CD1c-positive myeloid dendritic cell (primary cell): ENCODE measurements around the gene MAP3K20.
"Not testable (repeated sequence)": the region's sequence is repeated elsewhere in the genome, so short reads cannot be mapped to it uniquely, and the experiment has no call there.

ENCODE experiments used
- DNase-seq: peaks from one replicate; pipeline ENCODE4 v3.0.0-alpha.2; 2016; ENCODE audit errors: extremely low spot score

MAP3K20 gene

DNA sequence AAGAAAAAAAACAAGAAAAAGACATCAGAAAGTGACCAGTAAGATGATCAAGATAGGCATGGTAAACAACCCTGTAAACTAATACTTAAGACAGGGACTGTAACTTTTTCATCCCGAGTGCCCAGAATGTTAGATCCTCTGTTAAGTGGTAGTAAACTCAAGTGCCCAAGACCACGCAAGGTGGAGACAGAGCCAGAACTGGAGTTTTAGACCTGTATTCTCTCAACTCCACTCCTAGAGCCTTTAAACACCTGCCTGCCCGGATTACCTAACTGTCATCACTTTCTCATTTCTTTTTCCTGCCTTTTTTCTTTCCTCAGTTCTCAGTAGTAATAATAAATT is 203.9 kb downstream of the MAP3K20 start:
- DNase-seq: no peak

DNA sequence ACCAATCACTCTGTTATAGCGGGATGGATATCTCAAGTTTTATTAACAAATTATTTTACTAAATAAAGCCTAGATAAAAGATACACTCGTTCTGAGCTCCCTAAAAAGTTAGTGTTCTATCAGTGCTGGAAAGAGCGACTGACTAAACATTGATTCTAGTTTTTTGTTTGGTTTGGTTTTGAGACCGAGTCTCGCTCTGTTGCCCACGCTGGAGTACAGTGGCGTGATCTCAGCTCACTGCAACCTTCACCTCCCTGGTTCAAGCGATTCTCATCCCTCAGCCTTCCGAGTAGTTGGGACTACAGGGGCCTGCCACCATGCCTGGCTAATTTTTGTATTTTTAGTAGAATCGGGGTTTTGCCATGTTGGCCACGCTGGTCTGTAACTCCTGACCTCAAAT is 205.2 kb downstream of the MAP3K20 start:
- no peak for DNase-seq

DNA sequence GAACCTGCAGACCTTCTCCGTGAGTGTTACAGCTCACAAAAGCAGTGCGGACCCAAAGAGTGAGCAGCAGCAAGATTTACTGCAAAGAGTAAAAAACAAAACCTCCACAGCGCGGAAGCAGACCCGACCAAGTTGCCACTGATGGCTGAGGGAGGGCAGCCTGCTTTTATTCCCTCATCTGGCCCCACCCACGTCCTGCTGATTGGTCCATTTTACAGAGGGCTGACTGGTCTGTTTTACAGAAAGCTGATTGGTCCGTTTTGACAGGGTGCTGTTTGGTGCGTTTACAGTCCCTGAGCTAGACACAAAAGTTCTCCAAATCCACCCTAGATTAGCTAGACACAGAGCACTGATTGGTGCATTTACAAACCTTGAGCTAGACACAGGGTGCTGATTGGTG is 206.3 kb downstream of the MAP3K20 start:
- DNase-seq: not testable (repeated sequence)

DNA sequence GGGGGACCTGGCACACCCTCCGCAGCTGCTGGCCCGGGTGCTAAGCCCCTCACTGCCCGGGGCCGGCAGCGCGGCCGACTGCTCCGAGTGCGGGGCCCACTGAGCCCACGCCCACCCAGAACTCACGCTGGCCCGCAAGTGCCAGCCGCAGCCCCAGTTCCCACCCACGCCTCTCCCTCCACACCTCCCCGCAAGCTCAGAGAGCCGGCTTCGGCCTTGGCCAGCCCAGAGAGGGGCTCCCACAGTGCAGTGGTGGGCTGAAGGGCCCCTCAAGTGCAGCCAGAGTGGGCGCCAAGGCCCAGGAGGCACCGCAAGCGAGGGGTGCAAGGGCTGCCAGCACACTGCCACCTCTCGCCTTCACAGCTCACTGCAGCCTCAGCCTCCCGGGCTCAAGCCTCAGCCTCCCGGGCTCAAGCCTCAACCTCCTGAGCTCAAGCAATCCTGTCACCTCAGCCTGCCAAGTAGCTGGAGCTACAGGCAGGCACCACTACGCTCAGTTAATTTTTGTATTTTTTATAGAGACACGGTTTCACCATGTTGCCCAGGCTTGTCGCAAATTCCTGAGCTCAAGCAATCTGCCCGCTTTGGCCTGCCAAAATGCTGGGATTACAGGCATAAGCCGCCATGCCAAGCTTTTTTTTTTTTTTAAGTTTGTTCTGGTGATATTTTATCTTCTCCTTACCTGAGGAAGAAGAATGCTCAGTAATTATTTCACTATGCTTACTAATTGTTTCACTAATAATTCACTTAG is 207.3 kb downstream of the MAP3K20 start:
- DNase-seq: no peak

DNA sequence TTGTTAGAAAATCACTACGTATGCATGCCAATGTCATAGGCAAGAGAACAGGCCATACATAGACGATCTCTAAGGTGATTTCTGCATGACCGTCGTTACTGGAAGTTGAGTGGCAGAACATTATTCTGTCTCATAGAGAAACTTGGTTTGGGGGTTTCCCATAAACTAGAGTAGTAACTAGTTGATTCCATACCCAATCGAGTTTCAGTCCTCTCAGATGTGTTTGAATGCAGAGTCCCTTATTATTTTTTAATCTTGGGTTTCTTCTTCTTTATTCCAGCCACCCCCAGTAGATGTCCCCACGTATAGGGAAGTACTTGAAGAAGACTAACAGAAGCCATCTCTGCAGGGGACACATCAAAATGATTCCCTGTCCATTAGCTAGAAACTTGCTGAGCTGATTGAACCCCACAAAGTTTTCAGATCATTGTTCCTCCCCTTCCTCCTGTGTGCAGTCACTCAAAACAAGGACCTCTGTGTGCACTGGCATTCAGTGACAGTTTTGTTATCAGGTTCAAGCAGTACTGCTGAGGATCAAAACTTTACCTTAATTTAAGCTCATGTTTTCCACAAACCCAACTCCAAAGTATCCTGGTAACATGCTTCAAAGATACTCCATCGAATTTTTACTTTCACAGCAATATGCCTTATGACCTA is 210.6 kb downstream of the MAP3K20 start:
- DNase-seq: no peak

DNA sequence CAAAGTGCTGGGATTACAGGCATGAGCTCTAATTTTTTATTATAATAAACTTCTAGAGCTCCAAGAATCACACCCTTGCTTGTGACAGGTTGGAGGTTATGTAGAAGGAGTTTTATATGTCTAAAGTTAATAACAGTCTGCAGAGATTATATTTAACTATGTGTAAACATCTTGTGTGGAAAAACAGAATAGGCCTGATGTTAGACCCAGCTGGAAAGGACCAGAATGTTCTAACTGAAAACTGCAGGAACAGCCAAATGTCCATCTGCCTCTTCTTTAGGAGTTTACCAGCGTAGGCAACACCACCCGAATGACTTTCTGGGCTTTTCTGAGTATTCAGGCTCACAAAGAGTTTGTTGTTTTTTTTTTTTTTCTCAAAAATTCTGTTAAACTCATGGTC is 211.9 kb downstream of the MAP3K20 start:
- DNase-seq: no peak

DNA sequence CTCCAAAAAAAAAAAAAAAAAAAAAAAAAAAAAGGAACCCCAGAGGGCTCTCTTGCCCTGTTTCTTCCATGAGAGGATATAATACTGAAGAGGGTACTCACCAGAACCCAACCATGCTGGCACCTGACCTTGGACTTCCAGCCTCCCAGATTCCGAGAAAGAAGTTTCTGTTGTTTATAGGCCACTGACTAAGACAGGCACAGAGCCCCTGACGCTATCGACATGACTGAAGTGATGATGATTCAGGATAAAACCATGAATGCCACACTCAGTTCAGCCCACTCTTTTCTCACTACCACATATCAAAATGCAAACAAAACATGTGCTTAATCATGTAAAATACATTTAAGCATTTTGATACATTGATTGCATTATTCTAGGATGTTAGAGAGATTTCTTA is 212.9 kb downstream of the MAP3K20 start:
- DNase-seq: no peak

DNA sequence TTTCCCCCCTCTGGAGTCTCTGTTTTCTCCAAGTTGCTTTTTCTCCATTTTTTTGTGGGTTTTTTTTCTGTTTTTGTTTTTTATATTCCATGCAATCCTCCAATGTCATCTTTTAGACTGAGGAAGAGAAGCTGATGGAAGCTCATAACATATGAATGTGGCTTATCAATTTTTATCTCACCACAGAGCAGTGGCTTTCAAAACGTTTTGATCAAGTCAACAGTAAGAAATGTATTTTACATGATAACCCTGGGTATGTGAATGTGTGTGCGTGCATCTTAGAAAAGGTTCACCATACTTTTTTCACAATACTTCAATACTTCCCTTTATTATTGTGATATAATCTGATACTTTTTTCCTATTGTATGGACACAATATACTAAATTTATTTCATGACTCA is 214.4 kb downstream of the MAP3K20 start:
- no peak for DNase-seq

DNA sequence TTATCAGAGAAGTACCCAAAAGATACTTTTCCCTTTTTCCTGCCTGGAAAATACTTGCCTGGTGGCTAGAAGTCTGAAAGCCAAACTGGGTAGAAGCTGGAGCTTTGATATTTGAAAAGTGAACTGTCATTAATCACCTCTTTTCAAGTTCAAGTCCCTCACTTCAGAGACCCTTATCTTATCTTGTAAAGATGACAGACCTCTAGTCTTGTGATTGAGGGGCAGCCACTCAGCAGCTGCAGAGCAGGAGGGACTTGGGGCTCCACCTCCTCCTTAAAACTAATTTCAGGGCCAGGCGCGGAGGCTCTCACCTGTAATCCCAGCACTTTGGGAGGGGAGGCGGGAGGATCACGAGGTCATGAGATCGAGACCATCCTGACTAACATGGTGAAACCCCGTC is 214.9 kb downstream of the MAP3K20 start:
- DNase-seq: no peak

DNA sequence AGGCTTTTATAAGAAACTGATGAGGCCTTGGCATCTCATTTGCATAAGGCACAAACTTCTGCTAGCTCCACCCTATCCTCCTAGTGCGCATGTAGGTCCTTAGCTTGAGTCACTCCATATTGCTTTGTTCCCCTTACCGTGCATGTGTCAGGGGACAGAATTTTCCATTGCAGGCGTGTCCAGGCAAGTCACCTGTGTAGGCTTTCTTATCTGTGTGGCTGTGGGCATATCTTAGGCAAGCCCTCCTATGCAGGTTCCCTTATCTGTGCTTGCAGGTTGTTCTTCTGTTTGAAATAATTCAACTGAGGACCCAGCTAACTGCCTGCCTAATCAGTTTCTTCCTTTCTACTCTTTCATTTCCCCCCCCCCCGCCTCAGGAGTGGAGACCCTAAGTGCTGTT is 215.8 kb downstream of the MAP3K20 start:
- DNase-seq: no peak

DNA sequence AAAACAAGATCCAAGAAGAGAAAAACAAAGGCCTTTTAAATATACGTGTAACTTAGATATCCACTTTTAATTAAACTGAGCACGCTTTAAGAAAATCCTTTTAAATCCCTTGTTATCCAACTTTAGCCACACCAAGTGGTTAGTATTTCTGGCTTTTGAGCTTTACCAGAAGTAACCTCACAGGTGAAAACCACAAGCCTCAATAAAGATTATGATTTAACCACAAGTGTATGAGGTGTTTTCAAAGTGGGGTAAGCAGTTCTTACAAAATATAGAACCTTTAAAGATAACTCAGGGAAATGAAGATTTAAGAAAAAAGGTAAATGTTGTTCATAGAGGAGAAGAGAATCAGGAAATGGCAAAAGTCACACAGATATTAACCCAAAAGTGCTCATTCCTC is 220.6 kb downstream of the MAP3K20 start:
- DNase-seq: no peak

DNA sequence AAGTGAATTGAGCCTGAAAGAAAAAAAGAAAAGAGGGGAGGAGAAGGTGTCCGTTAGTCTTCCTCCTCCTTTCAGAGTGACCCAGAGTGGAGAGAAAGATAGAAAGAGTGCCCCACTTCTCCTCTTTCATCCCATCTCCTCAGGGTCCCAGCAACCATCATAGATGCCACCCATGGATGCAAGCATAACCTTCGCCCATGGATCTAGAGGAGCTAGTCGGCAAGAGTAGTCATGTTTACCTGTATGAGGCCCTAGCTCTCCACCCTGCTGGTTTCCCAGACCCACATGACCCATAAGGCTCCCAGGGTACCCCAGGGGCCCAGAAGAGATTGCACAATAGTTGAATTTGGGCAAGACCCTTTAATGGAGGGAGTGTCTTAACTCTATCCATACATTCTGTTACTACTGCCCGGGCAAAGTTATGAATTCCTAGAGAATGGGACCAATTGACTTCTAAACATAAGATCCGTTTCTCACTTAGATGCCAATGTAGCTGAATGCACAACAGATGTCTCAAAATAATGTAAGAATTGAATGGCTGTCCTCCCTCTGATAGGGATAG is 223.0 kb downstream of the MAP3K20 start:
- DNase-seq: no peak

DNA sequence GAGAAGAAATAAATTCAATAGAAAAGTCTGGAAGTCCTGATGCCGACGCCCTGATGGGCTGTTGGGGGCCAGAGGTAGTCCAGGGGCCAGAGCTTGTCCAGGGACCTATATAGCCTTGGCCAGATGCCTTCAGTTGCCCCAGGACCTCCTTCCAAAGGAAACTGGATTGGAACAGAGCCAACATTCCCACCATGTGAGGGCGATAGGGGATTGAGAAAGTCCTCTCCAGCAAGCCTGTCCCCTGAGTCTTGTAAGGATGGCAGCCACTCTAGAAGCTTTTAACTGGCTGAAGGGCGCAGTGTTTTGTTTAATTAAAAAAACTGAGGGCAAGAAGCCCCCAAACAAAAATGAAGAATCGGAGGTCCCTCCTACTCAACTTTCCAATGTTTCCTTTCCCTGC is 224.1 kb downstream of the MAP3K20 start:
- DNase-seq: no peak

DNA sequence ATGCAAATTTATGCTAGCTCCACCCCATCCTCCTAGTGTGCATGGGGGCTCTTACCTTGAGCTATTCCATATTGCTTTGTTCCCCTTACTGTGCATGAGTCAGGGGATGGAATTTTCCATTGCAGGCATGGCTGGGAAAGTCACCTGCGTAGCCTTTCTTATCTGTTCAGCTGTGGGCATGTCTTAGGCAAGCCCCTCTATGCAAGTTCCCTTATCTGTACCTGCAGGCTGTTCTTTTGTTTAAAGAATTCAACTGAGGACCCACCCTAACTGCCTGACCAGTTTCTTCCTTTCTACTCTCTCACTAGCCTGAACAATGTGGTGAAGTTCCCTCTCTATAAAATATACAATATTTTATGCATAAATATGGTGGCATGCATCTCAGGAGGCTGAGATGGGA is 224.8 kb downstream of the MAP3K20 start:
- DNase-seq: no peak

DNA sequence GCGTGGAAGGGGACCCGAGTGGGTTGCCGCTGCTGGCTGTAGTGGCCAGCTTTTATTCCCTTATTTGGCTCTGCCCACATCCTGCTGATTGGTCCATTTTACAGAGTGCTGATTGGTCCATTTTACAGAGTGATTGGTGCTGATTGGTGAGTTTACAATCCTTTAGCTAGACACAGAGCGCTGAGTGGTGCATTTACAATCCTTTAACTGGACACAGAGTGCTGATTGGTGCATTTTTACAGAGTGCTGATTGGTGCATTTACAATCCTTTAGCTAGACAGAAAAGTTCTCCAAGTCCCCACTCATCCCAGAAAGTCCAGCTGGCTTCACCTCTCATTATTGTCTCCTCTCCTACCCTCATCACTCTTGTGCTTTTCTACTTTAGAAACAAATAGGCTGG is 225.9 kb downstream of the MAP3K20 start:
- not testable (repeated sequence) for DNase-seq

DNA sequence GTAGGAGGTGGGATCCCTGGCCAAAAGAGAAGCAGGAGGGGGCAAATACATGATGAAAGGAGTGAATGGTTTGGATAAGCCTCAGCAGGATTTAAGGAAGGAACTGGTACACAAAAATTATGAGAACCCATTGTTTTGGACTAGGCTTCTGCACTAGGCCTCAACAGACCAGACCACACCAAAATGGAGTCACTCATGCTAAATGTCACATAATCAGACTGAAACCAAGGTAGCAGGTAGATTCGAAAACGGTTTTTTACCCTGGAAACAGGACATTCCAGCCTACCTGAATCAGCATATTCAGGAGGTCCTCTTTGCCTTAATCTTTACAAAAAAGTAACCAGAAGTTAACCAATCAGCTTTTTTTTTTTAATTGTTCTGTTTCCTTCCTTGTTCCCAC is 229.7 kb downstream of the MAP3K20 start:
- no peak for DNase-seq

DNA sequence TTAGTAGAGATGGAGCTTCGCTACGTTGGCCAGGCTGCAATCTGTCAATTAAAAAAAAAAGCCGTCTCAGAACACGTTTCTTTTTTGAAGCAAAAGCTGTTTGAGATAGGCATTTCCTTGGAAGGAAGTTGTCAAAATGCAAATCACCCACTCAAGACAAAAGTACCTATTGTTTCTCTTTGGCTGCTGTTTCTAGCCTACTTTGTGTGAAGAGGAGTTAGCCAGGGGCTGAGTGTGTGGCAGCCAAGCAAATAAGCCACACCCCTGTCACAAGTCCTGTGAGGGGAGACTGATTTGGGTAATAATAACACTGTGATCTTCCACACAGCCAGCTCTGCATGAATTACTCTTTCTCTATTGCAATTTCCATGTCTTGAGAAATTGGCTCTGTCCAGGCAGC is 231.6 kb downstream of the MAP3K20 start:
- DNase-seq: no peak

DNA sequence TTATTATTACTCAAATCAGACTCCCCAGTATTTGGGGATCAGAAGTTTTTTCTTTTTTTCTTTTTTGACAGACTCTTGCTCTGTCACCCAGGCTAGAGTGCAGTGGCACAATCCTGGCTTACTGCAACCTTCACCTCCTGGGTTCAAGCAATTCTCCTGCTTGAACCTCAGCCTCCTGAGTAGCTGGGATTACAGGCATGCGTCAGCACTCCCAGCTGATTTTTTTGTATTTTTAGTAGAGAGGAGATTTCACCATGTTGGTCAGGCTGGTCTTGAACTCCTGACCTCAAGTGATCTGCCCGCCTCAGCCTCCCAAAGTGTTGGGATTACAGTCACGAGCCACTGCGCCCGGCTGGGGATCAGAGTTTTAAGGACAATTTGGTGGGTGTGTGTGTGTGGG is 233.7 kb downstream of the MAP3K20 start:
- not testable (repeated sequence) for DNase-seq

DNA sequence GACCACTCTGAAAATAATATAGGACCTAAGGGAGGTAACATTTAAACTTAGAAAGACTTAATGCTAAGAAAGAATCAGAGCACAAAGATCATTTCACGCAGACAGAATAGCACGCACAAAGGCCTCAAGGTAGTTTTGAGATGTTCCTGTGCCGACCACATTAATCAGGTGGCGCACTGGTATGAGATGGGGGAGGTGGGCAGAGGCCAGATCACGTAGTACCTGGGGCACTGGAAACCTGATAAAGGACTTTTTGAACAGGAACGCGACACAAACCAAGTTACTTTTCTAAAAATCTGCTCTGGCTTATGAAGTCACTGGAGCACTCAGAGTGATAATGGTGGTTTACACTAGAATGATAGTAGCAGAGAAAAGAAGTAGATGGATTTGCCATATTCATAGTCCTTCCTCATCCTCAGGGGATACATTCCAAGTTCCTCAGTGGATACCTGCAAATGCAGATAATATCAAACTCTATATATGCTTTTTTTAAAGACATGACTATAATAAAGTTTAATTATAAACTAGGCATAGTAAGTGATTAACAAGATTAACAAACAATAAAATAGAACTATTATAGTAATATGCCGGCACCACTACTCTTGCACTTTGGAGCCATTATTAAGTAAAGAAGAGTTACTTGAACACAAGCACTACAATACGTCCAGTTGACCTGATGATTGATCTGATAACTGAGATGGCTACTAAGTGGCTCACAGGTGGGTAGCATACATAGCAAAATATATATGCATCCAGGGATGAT is 236.4 kb downstream of the MAP3K20 start:
- no peak for DNase-seq
